ENCODE results near the gene GTPBP3.

Gene GTPBP3

DNA sequence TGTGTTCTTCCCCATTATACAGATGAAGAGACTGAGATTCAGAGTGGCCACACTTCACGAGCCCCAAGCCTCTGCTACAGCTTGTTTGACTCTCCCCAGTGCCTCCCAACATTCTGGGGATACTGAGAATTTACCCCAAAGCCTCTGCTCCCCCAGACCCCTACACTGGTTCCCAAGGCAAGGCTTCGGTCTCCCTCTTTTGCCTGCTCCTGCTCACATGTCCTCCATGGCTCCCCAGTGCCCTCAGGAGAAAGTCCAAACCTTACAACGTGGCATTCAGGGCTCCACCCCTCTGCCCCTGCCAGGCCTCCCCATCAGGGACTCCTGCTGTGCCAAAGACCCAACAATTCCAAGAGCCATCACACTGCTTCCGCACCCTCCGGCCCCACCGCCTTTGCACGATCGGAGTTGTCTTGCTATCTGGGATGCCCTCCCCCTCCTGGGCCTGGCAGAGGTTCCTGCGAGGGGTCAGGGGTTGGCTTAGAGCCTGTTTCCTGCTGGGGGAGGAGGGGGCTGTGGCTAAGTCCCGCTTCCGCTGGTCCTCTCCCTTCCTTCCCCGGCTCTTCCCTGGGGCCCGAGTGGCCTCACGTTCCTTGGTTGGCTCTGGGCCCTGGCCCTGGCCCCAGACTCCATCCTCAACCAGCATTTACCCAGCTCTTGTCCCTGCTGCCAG, 15.4 kb downstream of the GTPBP3 start:
- no peak overlapping the region for H3K27ac ChIP-seq
- H3K27me3 ChIP-seq (replicated peaks), result no peaks in the 10 kb centered on the region
- no peak for DNase-seq
- H3K36me3 ChIP-seq (replicated peaks), result no peaks in the 10 kb centered on the region
- H3K4me3 ChIP-seq (ENCODE audit: low read depth, low read length), result no peak overlapping the region
- in situ Hi-C loops (cut with HindIII; ENCODE audit: low pct_ligation_motif_present, low sequenced_read_pairs), result no loop called here
- TF ChIP-seq, protein P1, sequence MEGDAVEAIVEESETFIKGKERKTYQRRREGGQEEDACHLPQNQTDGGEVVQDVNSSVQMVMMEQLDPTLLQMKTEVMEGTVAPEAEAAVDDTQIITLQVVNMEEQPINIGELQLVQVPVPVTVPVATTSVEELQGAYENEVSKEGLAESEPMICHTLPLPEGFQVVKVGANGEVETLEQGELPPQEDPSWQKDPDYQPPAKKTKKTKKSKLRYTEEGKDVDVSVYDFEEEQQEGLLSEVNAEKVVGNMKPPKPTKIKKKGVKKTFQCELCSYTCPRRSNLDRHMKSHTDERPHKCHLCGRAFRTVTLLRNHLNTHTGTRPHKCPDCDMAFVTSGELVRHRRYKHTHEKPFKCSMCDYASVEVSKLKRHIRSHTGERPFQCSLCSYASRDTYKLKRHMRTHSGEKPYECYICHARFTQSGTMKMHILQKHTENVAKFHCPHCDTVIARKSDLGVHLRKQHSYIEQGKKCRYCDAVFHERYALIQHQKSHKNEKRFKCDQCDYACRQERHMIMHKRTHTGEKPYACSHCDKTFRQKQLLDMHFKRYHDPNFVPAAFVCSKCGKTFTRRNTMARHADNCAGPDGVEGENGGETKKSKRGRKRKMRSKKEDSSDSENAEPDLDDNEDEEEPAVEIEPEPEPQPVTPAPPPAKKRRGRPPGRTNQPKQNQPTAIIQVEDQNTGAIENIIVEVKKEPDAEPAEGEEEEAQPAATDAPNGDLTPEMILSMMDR (IDR thresholded peaks at IDR 0.05; ENCODE audit: low read depth, low read length, missing control alignments), result no peak

DNA sequence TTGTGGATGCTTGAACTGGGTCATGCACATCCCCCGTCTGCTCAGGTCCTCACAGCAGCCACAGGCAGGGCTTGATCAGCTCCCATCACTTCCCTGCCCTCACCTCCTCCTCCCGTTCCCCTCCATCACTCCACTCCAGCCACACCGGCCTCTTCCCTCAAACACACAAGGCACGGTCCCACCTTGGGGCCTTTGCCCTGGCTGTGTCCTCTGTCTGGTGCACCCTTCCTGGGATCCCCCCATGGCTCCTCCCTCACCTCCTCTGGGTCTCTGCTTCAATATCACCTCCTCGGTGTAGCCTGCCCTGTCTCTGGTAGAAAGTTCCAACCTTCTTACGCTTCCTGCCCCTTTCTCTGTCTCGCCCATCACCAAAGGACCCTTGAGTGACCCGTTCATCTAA, 16.0 kb downstream of the GTPBP3 start:
- Histone ChIP-seq H3K36me3 (replicated peaks) (no peaks in the 10 kb centered on the region), H3K4me3 (ENCODE audit: low read depth, low read length) (no peak overlapping the region), H3K27me3 (replicated peaks) (no peaks in the 10 kb centered on the region), H3K27ac (no peak overlapping the region)
- TF ChIP-seq, protein P1 (IDR thresholded peaks at IDR 0.05; ENCODE audit: low read depth, low read length, missing control alignments), result no peak
- in situ Hi-C loops (cut with HindIII; ENCODE audit: low pct_ligation_motif_present, low sequenced_read_pairs), result no loop called here
- no peak for DNase-seq

DNA sequence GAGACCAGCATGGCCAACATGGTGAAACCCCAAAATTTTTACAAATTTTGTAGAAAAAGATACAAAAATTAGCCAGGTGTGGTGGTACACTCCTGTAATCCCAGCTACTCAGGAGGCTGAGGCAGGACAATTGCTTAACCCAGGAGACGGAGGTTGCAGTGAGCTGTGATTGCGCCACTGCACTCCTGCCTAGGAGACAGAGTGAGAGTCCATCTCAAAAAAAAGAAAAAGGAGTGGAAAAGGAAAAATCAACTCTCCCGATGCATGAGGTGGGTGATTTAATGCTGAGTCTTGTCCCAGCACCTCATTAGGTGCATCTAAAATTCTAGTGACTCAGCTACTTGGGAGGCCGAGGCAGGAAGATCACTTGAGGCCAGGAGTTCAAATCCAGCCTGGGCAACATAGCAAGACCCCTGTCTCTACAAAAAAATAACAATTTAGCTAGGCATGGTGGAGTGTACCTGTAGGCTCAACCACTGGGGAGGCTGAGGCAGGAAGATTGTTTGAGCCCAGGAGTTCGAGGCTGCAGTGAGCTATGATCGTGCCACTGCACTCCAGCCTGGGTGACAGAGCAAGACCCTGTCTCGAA, 19.8 kb downstream of the GTPBP3 start:
- no peak for DNase-seq
- TF ChIP-seq, protein P1 (IDR thresholded peaks at IDR 0.05; ENCODE audit: low read depth, low read length, missing control alignments), result no peak
- no peaks in the 10 kb centered on the region for H3K36me3 ChIP-seq (replicated peaks)
- H3K4me3 ChIP-seq (ENCODE audit: low read depth, low read length), result no peak overlapping the region
- no peaks in the 10 kb centered on the region for H3K27me3 ChIP-seq (replicated peaks)
- H3K27ac ChIP-seq, result no peak overlapping the region
- in situ Hi-C loops (cut with HindIII; ENCODE audit: low pct_ligation_motif_present, low sequenced_read_pairs), result no loop called here

DNA sequence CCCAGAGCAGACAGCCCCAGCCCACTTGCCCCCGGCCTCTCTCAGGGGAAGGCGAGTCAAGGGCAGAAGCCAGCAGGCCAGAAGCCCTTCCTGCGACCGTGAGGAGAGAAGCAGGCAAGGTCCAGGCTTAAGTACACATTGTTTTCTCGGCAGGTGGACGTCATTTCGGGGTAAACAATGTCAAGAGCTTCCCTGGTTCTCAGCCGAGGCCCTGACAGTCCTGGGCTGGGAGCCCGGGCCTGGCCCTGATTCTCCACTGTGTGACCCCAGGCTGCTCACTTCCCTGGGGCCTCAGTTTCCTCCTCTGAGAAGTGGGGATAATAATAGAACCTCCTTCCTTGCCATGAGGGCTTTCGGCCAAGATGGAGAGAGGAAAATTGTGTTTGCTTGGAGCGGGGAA, 20.4 kb downstream of the GTPBP3 start:
- TF ChIP-seq, protein P1 (IDR thresholded peaks at IDR 0.05; ENCODE audit: low read depth, low read length, missing control alignments), result no peak
- no peak overlapping the region for H3K4me3 ChIP-seq (ENCODE audit: low read depth, low read length)
- no peaks in the 10 kb centered on the region for H3K27me3 ChIP-seq (replicated peaks)
- H3K36me3 ChIP-seq (replicated peaks), result no peaks in the 10 kb centered on the region
- no peak for DNase-seq
- H3K27ac ChIP-seq, result peak overlapping the region; percentile 8
- in situ Hi-C loops (cut with HindIII; ENCODE audit: low pct_ligation_motif_present, low sequenced_read_pairs), result no loop called here

DNA sequence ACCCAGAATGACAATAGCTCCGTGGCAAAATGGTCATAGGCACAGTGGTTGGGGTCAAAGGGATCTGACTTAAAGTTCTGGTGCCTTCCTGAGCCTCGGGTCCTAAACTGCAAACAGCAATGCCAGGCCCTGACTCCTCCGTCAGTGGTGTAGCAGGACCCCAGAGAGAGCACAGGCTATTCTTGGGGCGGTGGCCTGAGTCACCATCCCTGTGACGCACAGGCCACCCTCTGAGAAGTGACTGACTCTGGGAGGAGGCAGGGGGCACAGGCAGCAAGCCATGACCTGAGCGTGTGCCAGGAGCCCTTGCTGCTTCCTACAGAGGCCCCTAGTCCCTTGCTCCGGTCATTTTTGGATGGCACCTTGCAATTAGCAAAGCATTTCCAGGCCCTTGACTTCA, 21.0 kb downstream of the GTPBP3 start:
- Histone ChIP-seq H3K27me3 (replicated peaks) (no peaks in the 10 kb centered on the region), H3K36me3 (replicated peaks) (no peaks in the 10 kb centered on the region), H3K4me3 (ENCODE audit: low read depth, low read length) (no peak overlapping the region), H3K27ac (no peak overlapping the region)
- DNase-seq, result peak; percentile 66
- in situ Hi-C loops (cut with HindIII; ENCODE audit: low pct_ligation_motif_present, low sequenced_read_pairs), result no loop called here
- TF ChIP-seq, protein P1 (IDR thresholded peaks at IDR 0.05; ENCODE audit: low read depth, low read length, missing control alignments), result no peak
